Ishikawa (cell line): ENCODE data around the gene XRCC5.

Experiments
- CEBPB ChIP-seq: IDR thresholded peaks from 2 replicates; pipeline ENCODE4 v1.6.1; 2012
- CREB1 ChIP-seq: IDR thresholded peaks from 2 replicates; pipeline ENCODE4 v1.6.1; 2012; ENCODE audit warnings: low read depth
- EGR1 ChIP-seq: IDR thresholded peaks from 2 replicates; pipeline ENCODE4 v1.6.1; 2012
- EP300 ChIP-seq: IDR thresholded peaks from 2 replicates; pipeline ENCODE4 v1.6.1; 2012; ENCODE audit warnings: borderline replicate concordance
- FOXM1 ChIP-seq: IDR thresholded peaks from 2 replicates; pipeline ENCODE4 v1.6.1; 2012; ENCODE audit warnings: low read depth, borderline replicate concordance
- NFIC ChIP-seq: IDR thresholded peaks from 2 replicates; pipeline ENCODE4 v1.6.1; 2012
- RAD21 ChIP-seq: IDR thresholded peaks from 2 replicates; pipeline ENCODE4 v1.6.1; 2012; ENCODE audit warnings: low read depth
- REST ChIP-seq: IDR thresholded peaks from 2 replicates; pipeline ENCODE4 v1.6.1; 2012; ENCODE audit warnings: low read depth, mild to moderate bottlenecking
- TAF1 ChIP-seq: IDR thresholded peaks from 2 replicates; pipeline ENCODE4 v1.6.1; 2012; ENCODE audit warnings: low read depth, mild to moderate bottlenecking
- TCF12 ChIP-seq: IDR thresholded peaks from 2 replicates; pipeline ENCODE4 v1.6.1; 2012; ENCODE audit warnings: low read depth
- TEAD4 ChIP-seq: IDR thresholded peaks from 2 replicates; pipeline ENCODE4 v1.6.1; 2012
- YY1 ChIP-seq: IDR thresholded peaks from 2 replicates; pipeline ENCODE4 v1.6.1; 2012; ENCODE audit warnings: low read depth
- ZBTB7A ChIP-seq: IDR thresholded peaks from 2 replicates; pipeline ENCODE4 v1.6.1; 2012; ENCODE audit warnings: low read depth
- TF ChIP-seq, protein P1 (sequence below): IDR thresholded peaks from 2 replicates; pipeline ENCODE4 v1.6.1; 2012
- TF ChIP-seq, protein P2 (sequence below): IDR thresholded peaks from 2 replicates; pipeline ENCODE4 v1.6.1; 2012

XRCC5 gene

DNA sequence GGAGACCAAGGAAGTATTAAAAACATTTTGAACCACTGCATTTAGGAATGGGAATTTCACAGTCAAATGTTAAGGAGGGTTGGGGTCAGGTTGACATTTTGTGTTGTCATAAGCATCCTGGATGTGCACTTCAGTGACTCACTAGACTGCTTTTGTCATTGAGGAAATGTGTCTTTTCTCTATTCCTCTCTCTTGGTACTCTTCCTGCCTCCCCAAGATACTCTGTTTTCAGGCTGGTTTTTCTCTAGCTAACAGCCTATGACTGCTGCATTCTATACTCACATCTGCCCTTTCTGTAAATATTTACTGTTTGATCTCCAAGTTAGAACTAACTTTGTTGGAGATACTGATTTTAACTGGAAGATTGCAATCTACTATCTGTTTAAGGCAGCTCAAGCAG, 23.4 kb downstream of the XRCC5 start:
- no peak for TF ChIP-seq EP300
- TF ChIP-seq, protein P1, sequence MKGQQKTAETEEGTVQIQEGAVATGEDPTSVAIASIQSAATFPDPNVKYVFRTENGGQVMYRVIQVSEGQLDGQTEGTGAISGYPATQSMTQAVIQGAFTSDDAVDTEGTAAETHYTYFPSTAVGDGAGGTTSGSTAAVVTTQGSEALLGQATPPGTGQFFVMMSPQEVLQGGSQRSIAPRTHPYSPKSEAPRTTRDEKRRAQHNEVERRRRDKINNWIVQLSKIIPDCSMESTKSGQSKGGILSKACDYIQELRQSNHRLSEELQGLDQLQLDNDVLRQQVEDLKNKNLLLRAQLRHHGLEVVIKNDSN: no peak
- no peak for TF ChIP-seq TEAD4
- TF ChIP-seq CREB1: no peak
- no peak for TF ChIP-seq TAF1
- no peak for TF ChIP-seq ZBTB7A
- TF ChIP-seq RAD21: no peak
- TF ChIP-seq FOXM1: no peak
- TF ChIP-seq NFIC: no peak
- TF ChIP-seq, protein P2, sequence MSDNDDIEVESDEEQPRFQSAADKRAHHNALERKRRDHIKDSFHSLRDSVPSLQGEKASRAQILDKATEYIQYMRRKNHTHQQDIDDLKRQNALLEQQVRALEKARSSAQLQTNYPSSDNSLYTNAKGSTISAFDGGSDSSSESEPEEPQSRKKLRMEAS: no peak
- TF ChIP-seq YY1: no peak
- no peak for TF ChIP-seq EGR1
- no peak for TF ChIP-seq REST
- TF ChIP-seq CEBPB: no peak
- TF ChIP-seq TCF12: no peak

DNA sequence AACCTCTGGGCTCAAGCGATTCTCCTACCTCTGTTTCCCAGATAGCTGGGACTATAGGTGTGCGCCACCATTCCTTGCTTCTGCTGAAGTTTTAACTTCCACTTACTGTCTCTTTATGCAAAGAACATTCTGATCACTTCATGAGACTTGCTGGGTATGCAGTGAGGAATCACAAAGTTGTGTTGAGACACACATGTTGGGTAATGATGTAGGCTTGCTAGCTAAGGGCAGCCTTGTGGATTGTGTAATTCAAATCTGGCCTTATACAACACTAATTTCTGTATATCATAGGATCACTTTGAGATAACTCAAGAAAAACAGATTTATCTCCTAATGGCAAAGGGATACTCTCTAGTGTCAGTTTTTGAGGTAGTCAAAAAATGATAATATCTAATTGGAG, 24.2 kb downstream of the XRCC5 start:
- no peak for TF ChIP-seq TEAD4
- TF ChIP-seq ZBTB7A: no peak
- TF ChIP-seq TAF1: no peak
- no peak for TF ChIP-seq CREB1
- TF ChIP-seq, protein P1: no peak
- no peak for TF ChIP-seq TCF12
- no peak for TF ChIP-seq EGR1
- TF ChIP-seq CEBPB: no peak
- TF ChIP-seq, protein P2: no peak
- TF ChIP-seq NFIC: no peak
- TF ChIP-seq RAD21: no peak
- TF ChIP-seq EP300: no peak
- TF ChIP-seq REST: no peak
- TF ChIP-seq YY1: no peak
- no peak for TF ChIP-seq FOXM1

DNA sequence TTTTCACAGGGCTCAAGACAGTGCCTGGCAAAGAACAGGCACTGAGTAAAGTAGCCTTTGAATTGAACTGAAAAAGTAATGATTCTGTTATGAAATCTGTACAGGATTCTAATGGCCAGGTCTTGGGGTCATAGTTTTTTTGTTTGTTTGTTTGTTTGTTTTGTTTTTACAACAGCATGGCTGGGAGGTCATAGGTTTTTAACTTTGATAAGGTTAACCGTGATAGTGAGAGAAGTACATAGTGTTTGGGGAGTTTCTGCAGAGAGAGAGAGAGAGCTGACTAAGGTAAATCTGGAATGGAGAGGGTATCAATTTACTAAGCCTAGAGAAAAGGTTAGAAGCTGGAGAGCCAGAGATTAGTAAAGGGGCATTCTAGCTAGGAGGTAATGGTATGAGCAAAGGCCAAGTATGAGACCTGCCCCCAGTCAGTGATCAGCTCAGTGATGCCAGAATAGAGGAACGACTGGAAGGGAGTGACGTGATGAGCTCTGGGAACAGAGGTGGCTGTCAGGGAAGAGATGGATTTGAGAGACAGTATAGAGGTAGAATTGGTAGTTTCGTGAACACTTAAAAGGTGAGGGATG, 25.9 kb downstream of the XRCC5 start:
- TF ChIP-seq EGR1 (no peak), FOXM1 (no peak), REST (no peak), CEBPB (no peak)
- TF ChIP-seq, protein P1: no peak

DNA sequence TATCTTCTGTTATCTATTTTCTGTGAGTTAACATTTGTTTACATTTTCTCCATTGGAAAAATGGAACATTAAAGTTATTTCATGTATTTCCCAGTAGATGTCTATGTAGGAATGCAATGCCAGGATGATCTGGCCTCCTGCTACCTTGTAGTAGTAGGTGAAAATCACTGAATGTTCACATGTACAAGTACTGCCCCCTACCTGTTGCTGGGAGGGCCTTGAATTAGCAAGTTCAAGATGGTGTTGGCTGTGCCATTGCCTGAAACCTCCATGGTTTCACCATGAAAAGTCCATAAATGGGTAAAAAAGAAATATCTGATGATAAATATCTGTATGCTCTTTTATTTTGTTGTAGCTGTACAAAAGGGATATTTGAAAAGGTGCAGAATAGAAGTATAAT, 30.7 kb downstream of the XRCC5 start:
- TF ChIP-seq CEBPB (no peak), CREB1 (no peak), NFIC (no peak), TCF12 (no peak), YY1 (no peak), RAD21 (no peak), EP300 (no peak), EGR1 (no peak), TAF1 (no peak), REST (no peak), ZBTB7A (no peak), FOXM1 (no peak)
- TF ChIP-seq, protein P1: no peak
